HUES6 (cell line): ENCODE data around the gene BLOC1S4.

Experiments used
- H3K27ac ChIP-seq: 2 replicates; pipeline ENCODE4 v1.7.0; 2013; ENCODE audit warnings: low read depth, mild to moderate bottlenecking, low read length, inconsistent platforms
- H3K27me3 ChIP-seq: 2 replicates; pipeline ENCODE4 v1.6.1; 2013; ENCODE audit warnings: low read length; ENCODE audit not compliant: control insufficient read depth, insufficient read depth
- H3K36me3 ChIP-seq: 2 replicates; pipeline ENCODE4 v1.6.1; 2013; ENCODE audit warnings: low read length; ENCODE audit not compliant: control insufficient read depth, insufficient read depth
- H3K4me1 ChIP-seq: 2 replicates; pipeline ENCODE4 v1.6.1; 2013; ENCODE audit warnings: low read length; ENCODE audit not compliant: control insufficient read depth, insufficient read depth
- H3K4me3 ChIP-seq: 2 replicates; pipeline ENCODE4 v1.5.1; 2013; ENCODE audit warnings: low read depth, low read length
- H3K9ac ChIP-seq: one replicate; pipeline ENCODE4 v1.6.1; 2013; ENCODE audit warnings: mild to moderate bottlenecking, low read length
- H3K9me3 ChIP-seq: 2 replicates; pipeline ENCODE4 v1.6.1; 2013; ENCODE audit warnings: low read depth, low read length; ENCODE audit not compliant: control insufficient read depth, insufficient read depth

Gene BLOC1S4

GRCh38 chr4:6731318-6731675 is 15.3 kb downstream of the BLOC1S4 start:
- no peak overlapping the region for H3K4me3 ChIP-seq
- no peak overlapping the region for H3K9ac ChIP-seq
- H3K36me3 ChIP-seq, result no peaks in the 10 kb centered on the region
- no peaks in the 10 kb centered on the region for H3K9me3 ChIP-seq
- peaks cover 20% of the 10 kb centered on the region; the same call in 1 of the 2 replicates for H3K4me1 ChIP-seq
- no peaks in the 10 kb centered on the region for H3K27me3 ChIP-seq
- no peak overlapping the region for H3K27ac ChIP-seq

- Histone ChIP-seq H3K27ac (no peak overlapping the region), H3K9me3 (no peaks in the 10 kb centered on the region), H3K4me3 (no peak overlapping the region), H3K9ac (no peak overlapping the region), H3K27me3 (no peaks in the 10 kb centered on the region), H3K36me3 (no peaks in the 10 kb centered on the region), H3K4me1 (peaks cover 20% of the 10 kb centered on the region; the same call in 1 of the 2 replicates)
Observed at GRCh38 chr4:6731780-6732179, 15.8 kb downstream of the BLOC1S4 start.

GRCh38 chr4:6732441-6733357 is 16.7 kb downstream of the BLOC1S4 start:
- H3K27ac ChIP-seq, result no peak overlapping the region
- H3K4me3 ChIP-seq, result no peak overlapping the region
- no peaks in the 10 kb centered on the region for H3K27me3 ChIP-seq
- peaks cover 20% of the 10 kb centered on the region; the same call in 1 of the 2 replicates for H3K4me1 ChIP-seq
- no peaks in the 10 kb centered on the region for H3K36me3 ChIP-seq
- H3K9me3 ChIP-seq, result no peaks in the 10 kb centered on the region
- peak overlapping the region; percentile 50 for H3K9ac ChIP-seq

DNA sequence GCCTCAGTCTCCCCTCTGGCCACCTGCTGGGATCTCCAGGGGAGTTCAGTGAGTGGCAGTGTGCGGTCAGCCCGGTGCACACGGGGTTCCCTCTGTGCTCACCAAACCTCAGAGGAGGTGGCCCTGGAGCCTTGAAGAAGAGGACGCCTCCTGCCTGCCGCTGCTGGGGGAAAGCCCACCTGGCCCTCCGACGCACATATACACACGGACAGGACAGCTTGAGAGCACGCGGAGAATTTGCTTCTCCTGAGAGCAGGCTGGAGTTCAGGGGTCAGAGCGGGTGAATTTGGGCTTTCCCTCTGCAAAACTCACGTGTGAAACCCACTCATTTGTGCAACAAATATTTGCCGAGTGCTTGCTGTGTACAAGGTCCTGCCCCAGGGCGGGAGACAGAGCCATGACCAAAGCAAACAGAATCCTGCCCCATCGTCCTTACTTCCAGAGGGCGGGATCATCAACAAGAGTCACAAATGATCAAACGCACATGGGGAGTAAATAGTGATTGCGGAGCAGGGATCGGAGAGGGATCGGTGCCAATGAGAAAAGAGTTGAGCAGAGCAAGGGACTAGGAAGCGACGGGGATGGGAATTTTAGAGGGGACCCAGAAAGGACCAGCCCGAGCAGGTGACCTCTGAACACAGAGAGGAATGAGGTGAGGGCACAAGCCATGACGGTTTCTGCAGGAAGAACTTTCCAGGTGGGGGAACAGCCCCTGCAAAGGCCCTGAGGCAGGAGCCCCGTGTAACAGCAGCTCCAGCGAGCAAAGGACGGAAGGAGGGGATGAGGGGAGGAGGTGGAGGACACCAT is 17.6 kb downstream of the BLOC1S4 start:
- Histone ChIP-seq H3K4me3 (no peak overlapping the region), H3K9me3 (no peaks in the 10 kb centered on the region), H3K27ac (no peak overlapping the region), H3K4me1 (peaks cover 17% of the 10 kb centered on the region; the same call in 1 of the 2 replicates), H3K36me3 (no peaks in the 10 kb centered on the region), H3K27me3 (no peaks in the 10 kb centered on the region), H3K9ac (no peak overlapping the region)

- Histone ChIP-seq H3K4me1 (peaks cover 17% of the 10 kb centered on the region; the same call in 1 of the 2 replicates), H3K27ac (no peak overlapping the region), H3K36me3 (no peaks in the 10 kb centered on the region), H3K9me3 (no peaks in the 10 kb centered on the region; the same call in 1 of the 2 replicates), H3K4me3 (no peak overlapping the region), H3K27me3 (no peaks in the 10 kb centered on the region), H3K9ac (no peak overlapping the region)
Observed at GRCh38 chr4:6734165-6734786, 18.3 kb downstream of the BLOC1S4 start.

DNA sequence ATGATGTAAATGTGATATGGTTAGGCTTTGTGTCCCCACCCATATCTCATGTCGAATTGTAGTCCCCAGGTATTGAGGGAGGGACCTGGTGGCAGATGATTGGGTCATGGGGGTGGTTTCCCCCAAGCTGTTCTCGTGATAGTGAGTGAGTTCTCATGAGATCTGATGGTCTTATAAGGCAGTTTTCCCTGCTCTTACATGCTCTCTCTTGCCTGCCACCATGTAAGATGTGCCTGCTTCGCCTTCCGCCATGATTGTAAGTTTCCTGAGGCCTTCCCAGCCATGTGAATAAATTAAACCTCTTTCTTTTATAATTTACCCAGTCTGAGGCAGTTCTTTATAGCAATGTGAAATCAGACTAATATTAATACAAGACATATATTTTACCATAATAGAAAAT is 23.9 kb downstream of the BLOC1S4 start:
- no peaks in the 10 kb centered on the region for H3K4me1 ChIP-seq
- H3K27me3 ChIP-seq, result no peaks in the 10 kb centered on the region
- H3K9me3 ChIP-seq, result peaks cover 6% of the 10 kb centered on the region; the same call in 1 of the 2 replicates
- H3K36me3 ChIP-seq, result no peaks in the 10 kb centered on the region
- H3K9ac ChIP-seq, result no peak overlapping the region
- H3K4me3 ChIP-seq, result no peak overlapping the region
- H3K27ac ChIP-seq, result no peak overlapping the region

DNA sequence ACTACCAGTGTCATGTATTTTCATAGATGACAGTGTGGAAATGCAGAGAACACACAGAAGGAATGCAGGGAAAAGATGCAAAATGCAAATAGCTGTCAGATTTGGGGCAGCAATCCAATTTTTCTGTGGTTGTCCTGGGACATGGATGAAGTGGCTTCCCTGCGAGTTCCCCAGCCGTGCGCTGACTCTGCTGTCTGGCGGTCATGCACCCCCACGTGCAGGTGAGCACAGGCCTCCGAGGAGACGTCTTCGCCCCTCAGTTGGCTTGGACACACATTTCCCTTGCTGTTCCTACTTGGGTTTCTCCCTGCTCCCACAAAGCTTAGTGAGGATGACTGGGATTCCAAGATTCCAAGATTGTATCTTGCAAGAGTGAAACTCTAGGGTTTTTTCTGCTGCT is 24.4 kb downstream of the BLOC1S4 start:
- Histone ChIP-seq H3K27ac (no peak overlapping the region), H3K4me3 (no peak overlapping the region), H3K9me3 (peaks cover 6% of the 10 kb centered on the region; the same call in 1 of the 2 replicates), H3K27me3 (no peaks in the 10 kb centered on the region), H3K36me3 (no peaks in the 10 kb centered on the region), H3K9ac (no peak overlapping the region), H3K4me1 (no peaks in the 10 kb centered on the region)

GRCh38 chr4:6742507-6742906 is 26.5 kb downstream of the BLOC1S4 start:
- Histone ChIP-seq H3K4me3 (no peak overlapping the region), H3K36me3 (no peaks in the 10 kb centered on the region), H3K9me3 (peaks cover 6% of the 10 kb centered on the region; the same call in 1 of the 2 replicates), H3K27ac (no peak overlapping the region), H3K9ac (no peak overlapping the region), H3K27me3 (no peaks in the 10 kb centered on the region), H3K4me1 (no peaks in the 10 kb centered on the region)

GRCh38 chr4:6742989-6743388 is 27.0 kb downstream of the BLOC1S4 start:
- Histone ChIP-seq H3K4me3 (no peak overlapping the region), H3K27ac (no peak overlapping the region), H3K9ac (no peak overlapping the region), H3K9me3 (peaks cover 6% of the 10 kb centered on the region; the same call in 1 of the 2 replicates), H3K36me3 (no peaks in the 10 kb centered on the region), H3K27me3 (no peaks in the 10 kb centered on the region), H3K4me1 (no peaks in the 10 kb centered on the region)

- Histone ChIP-seq H3K9ac (no peak overlapping the region), H3K4me3 (no peak overlapping the region), H3K4me1 (peaks cover 12% of the 10 kb centered on the region; the same call in 1 of the 2 replicates), H3K27ac (no peak overlapping the region), H3K9me3 (no peaks in the 10 kb centered on the region), H3K36me3 (no peaks in the 10 kb centered on the region), H3K27me3 (no peaks in the 10 kb centered on the region)
Observed at GRCh38 chr4:6746721-6747293, 30.8 kb downstream of the BLOC1S4 start.
